GM12878 (cell line): ENCODE results near the gene MFSD1. TPM values are rescaled to one million over a fixed set of nuclear protein-coding genes. Genes with fewer than 3 reads are reported as not detected.

Source experiments
- ATAC-seq: fragments of 200-7000 bp; cut with Tn5 transposase; 3 replicates; pipeline ENCODE4 v1.9.1; 2020; ENCODE audit warnings: mild to moderate bottlenecking, moderate library complexity
- BruUV-seq: library from RNA; stranded (reverse); fragments of 400-500 nt; replicated peaks from 2 replicates; lab custom pipeline; 2021; lab: Mats Ljungman, UMichigan
- CTCF ChIA-PET: fragments of 300-600 bp; sonication (Branson Sonifier 250); formaldehyde crosslinking; extraction: SDS; loops from one replicate; lab custom pipeline; 2021; ENCODE audit warnings: inconsistent platforms; lab: Yijun Ruan, JAX
- POLR2A ChIA-PET: fragments of 350-600 bp; formaldehyde crosslinking; extraction: SDS; loops from one replicate; lab custom pipeline; 2021; ENCODE audit warnings: inconsistent platforms; lab: Charles Lee
- RAD21 ChIA-PET: fragments of 300-600 bp; sonication (Branson Sonifier 250); formaldehyde crosslinking; loops from one replicate; lab custom pipeline; 2023; ENCODE audit warnings: antibody characterized with exemption; ENCODE audit not compliant: unreplicated experiment; lab: Charles Lee
- SMC1A ChIA-PET: fragments of 300-600 bp; sonication (Branson Sonifier 250); formaldehyde crosslinking; loops from one replicate; lab custom pipeline; 2023; ENCODE audit not compliant: unreplicated experiment, uncharacterized antibody; lab: Charles Lee
- DNase-seq: peaks from one replicate; pipeline ENCODE4 v3.0.0-alpha.2; 2011; ENCODE audit warnings: low read depth, low spot score
- FAIRE-seq: peaks from 3 replicates; lab custom pipeline; 2011; peaks lifted over from hg19 to GRCh38; lab: Jason Lieb, UNC
- H2AFZ ChIP-seq: 2 replicates; pipeline ENCODE4 v1.6.0; 2011; ENCODE audit warnings: low read depth, low read length, control low read depth; ENCODE audit not compliant: control insufficient read depth
- H3K27ac ChIP-seq: 2 replicates; pipeline ENCODE4 v1.5.1; 2011; ENCODE audit warnings: control low read depth; ENCODE audit not compliant: control insufficient read depth, insufficient read depth
- H3K27me3 ChIP-seq, 2 experiments: replicated peaks in 1 of 2; 2 replicates each; pipeline versions ENCODE4 v1.6.0 to v1.6.1; 2011; ENCODE audit warnings: low read length in 1 of 2; ENCODE audit not compliant: control insufficient read depth in 2 of 2, insufficient read depth in 2 of 2
- H3K36me3 ChIP-seq, 2 experiments: 2 replicates each; pipeline ENCODE4 v1.5.1; 2011; ENCODE audit warnings: low read length in 1 of 2; ENCODE audit not compliant: control insufficient read depth in 2 of 2, insufficient read depth in 2 of 2
- H3K4me1 ChIP-seq: 2 replicates; pipeline ENCODE4 v1.6.1; 2011; ENCODE audit warnings: mild to moderate bottlenecking, low read length, moderate library complexity, mixed read lengths; ENCODE audit not compliant: control insufficient read depth, insufficient read depth
- H3K4me2 ChIP-seq: 2 replicates; pipeline ENCODE4 v1.6.0; 2011; ENCODE audit warnings: control low read depth; ENCODE audit not compliant: control insufficient read depth, insufficient read depth
- H3K4me3 ChIP-seq: fragments of 200-600 bp; sonication (generic); 2 replicates; pipeline ENCODE4 v1.5.1; 2016
- H3K79me2 ChIP-seq: 2 replicates; pipeline ENCODE4 v1.6.0; 2011; ENCODE audit warnings: low read length; ENCODE audit not compliant: control insufficient read depth, insufficient read depth
- H3K9ac ChIP-seq: 2 replicates; pipeline ENCODE4 v1.8.0; 2011; ENCODE audit warnings: low read length, control low read depth, mixed read lengths; ENCODE audit not compliant: control insufficient read depth, insufficient read depth
- H3K9me3 ChIP-seq: replicated peaks from 3 replicates; pipeline ENCODE4 v1.5.1; 2011; ENCODE audit warnings: mild to moderate bottlenecking, low read length; ENCODE audit not compliant: control insufficient read depth, insufficient read depth
- H4K20me1 ChIP-seq: 2 replicates; pipeline ENCODE4 v1.6.0; 2011; ENCODE audit not compliant: control insufficient read depth, insufficient read depth
- CEBPB ChIP-seq, 2 experiments: fragments of 150-350 bp in 1 of 2; IDR thresholded peaks; 2 replicates each; pipeline ENCODE4 v1.6.1; 2012 to 2014; ENCODE audit warnings: low read depth in 2 of 2, low read length in 2 of 2, borderline replicate concordance in 1 of 2, inconsistent platforms in 1 of 2
- CHD2 ChIP-seq: IDR thresholded peaks from 2 replicates; pipeline ENCODE4 v1.6.1; 2011; ENCODE audit warnings: low read depth, low read length, improper control_type of control experiment, borderline replicate concordance
- CREB1 ChIP-seq: IDR thresholded peaks from 2 replicates; pipeline ENCODE4 v1.6.1; 2012; ENCODE audit warnings: low read depth, mild to moderate bottlenecking, inconsistent platforms
- IRF4 ChIP-seq: IDR thresholded peaks from 2 replicates; pipeline ENCODE4 v1.6.1; 2011; ENCODE audit warnings: low read depth, low read length
- NFXL1 ChIP-seq: fragments of 450-650 bp; IDR thresholded peaks from 2 replicates; pipeline ENCODE4 v1.6.1; 2017; ENCODE audit warnings: antibody characterized with exemption, mild to moderate bottlenecking, borderline replicate concordance
- NR2C2 ChIP-seq: IDR thresholded peaks from 2 replicates; pipeline ENCODE4 v1.6.1; 2011; ENCODE audit warnings: borderline replicate concordance, low read depth; ENCODE audit not compliant: control insufficient read depth, insufficient read length
- PAX5 ChIP-seq: IDR thresholded peaks from 2 replicates; pipeline ENCODE4 v1.6.1; 2011; ENCODE audit warnings: low read depth, low read length, borderline replicate concordance
- SRF ChIP-seq, 2 experiments: IDR thresholded peaks; 2 replicates each; pipeline ENCODE4 v1.6.1; 2011; ENCODE audit warnings: low read depth in 2 of 2, low read length in 2 of 2, mild to moderate bottlenecking in 1 of 2, moderate library complexity in 1 of 2
- ZNF592 ChIP-seq: fragments of 450-650 bp; IDR thresholded peaks from 2 replicates; pipeline ENCODE4 v1.6.1; 2017; ENCODE audit warnings: mild to moderate bottlenecking, moderate library complexity
- WGBS: methylation state at CpG from one replicate; pipeline ENCODE4 v1.1.6; 2016; ENCODE audit warnings: low lambda C conversion rate; ENCODE audit not compliant: insufficient replicate concordance, insufficient coverage; ENCODE audit errors: missing lambda C conversion rate; 5-methylcytosine and 5-hydroxymethylcytosine counted together
- in situ Hi-C: fragments of 300-500 bp; cut with MboI; formaldehyde crosslinking; loops from 9 replicates; pipeline ENCODE4 v1.14.3; 2018; ENCODE audit warnings: mixed read lengths
- intact Hi-C: fragments of 100-400 bp; cut with micrococcal nuclease; formaldehyde crosslinking; loops from one replicate; pipeline ENCODE4 v1.14.2; 2022; ENCODE audit not compliant: unreplicated experiment
- polyA plus RNA-seq, 11 experiments: library from polyadenylated mRNA; depleted of rRNA in 4 of 11; unstranded in 6 of 11; stranded (reverse) in 5 of 11; fragments of >200 nt; fragmentation: Nextera tagmentation in 4 of 11; fragmentation: Illumina TruSeq in 1 of 11; extraction: Ambion mirVana in 4 of 11; extraction: Trizol in 1 of 11; gene quantifications; 1 replicate in 1 of 11; 2 replicates in 10 of 11; pipeline versions ENCODE4 v1.2.1 to v1.2.3, GENCODE V29; 2011 to 2016; ENCODE audit warnings: inconsistent platforms in 2 of 11, missing spikeins in 2 of 11, low read depth in 1 of 11
- total RNA-seq, 4 experiments: library from RNA; depleted of rRNA in 3 of 4; stranded (reverse); fragments of >200 nt in 3 of 4; fragmentation: Illumina TruSeq in 1 of 4; extraction: Trizol in 1 of 4; gene quantifications; 2 replicates each; pipeline versions ENCODE4 v1.2.1 to v1.2.3, GENCODE V29; 2013 to 2021

The MFSD1 gene
- total and polyA plus RNA-seq, 10 of the 15 experiments (the other 5 are each of a cell fraction or from before 2014, with no cell fraction given): 7.3 to 41.7 (median 28.6) TPM

- TF ChIP-seq CEBPB (IDR thresholded peaks at IDR 0.05; ENCODE audit: borderline replicate concordance in 1 of 2, low read depth in 2 of 2, low read length in 2 of 2): no peak
- TF ChIP-seq NFXL1: no peak
These were observed 36.2 kb upstream of the MFSD1 start (continued) for GRCh38 chr3:158765518-158766205.

DNA sequence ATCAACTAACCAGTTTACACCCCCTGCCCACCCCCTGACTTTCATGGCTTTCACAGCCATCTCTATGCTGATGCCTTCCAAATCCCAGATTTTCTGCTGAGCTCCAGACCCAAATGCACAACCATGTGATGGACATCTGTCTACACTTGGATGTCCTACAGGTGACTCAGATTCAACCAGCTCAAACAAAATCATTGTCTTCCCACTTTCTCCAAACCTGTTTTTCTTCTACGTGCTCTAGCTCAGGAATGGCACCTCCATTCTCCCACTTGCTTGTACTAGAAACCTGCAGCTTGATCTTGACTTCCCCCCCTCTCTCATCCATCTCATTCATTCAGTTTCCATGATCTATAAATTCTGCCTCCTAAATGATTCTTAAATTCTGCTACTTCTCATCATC, 35.5 kb upstream of the MFSD1 start:
- POLR2A ChIA-PET: no interaction called here
- no peak for TF ChIP-seq CHD2
- no peak for TF ChIP-seq ZNF592
- TF ChIP-seq IRF4: no peak
- no peak for TF ChIP-seq NR2C2
- no peak for TF ChIP-seq SRF (IDR thresholded peaks at IDR 0.05; ENCODE audit: low read depth in 2 of 2, low read length in 2 of 2)
- TF ChIP-seq PAX5: no peak
- TF ChIP-seq CREB1: no peak
- TF ChIP-seq, all 136 proteins: peak for 0
- Histone ChIP-seq H3K9me3 (no peaks in the 10 kb centered on the region), H3K4me2 (no peak overlapping the region), H3K36me3 (no peaks in the 10 kb centered on the region), H2AFZ (no peak overlapping the region), H3K79me2 (no peaks in the 10 kb centered on the region), H3K27ac (no peak overlapping the region), H4K20me1 (no peaks in the 10 kb centered on the region), H3K4me1 (no peaks in the 10 kb centered on the region), H3K9ac (no peak overlapping the region), H3K4me3 (no peak overlapping the region), H3K27me3 (no peaks in the 10 kb centered on the region)
- no peak for FAIRE-seq
- CTCF ChIA-PET: interaction anchor here (0.8 to 3.4 kb wide), 4 partner anchors 14 to 39 kb away, joined by 3 to 8 read pairs (median 4); no protein-coding TSS in a partner anchor
- WGBS: 0% methylated on average over 1 of the region's 1 CpG
- in situ Hi-C loops (no loop called here), intact Hi-C loops (no loop called here)
- BruUV-seq: no TSS peak
- SMC1A ChIA-PET: interaction anchor here (1.2 to 1.7 kb wide), 2 partner anchors 11 to 25 kb away, joined by 3 to 4 read pairs; no protein-coding TSS in a partner anchor
- no peak for ATAC-seq
- DNase-seq: no peak
- RAD21 ChIA-PET: no interaction called here
